Suprapubic skin (tissue), 4 donors: ENCODE measurements around the gene MYBPHL.

ENCODE experiments used
- EP300 ChIP-seq: sonication (generic); formaldehyde crosslinking; IDR thresholded peaks from one replicate; pipeline ENCODE4 v1.6.1; 2017; ENCODE audit warnings: antibody characterized with exemption
- POLR2A ChIP-seq, 2 donors: fragments of 450-650 bp; IDR thresholded peaks; one replicate each; pipeline ENCODE4 v1.6.1; 2017; ENCODE audit warnings: antibody characterized with exemption in 2 of 2, mild to moderate bottlenecking in 2 of 2, moderate library complexity in 2 of 2
- POLR2AphosphoS5 ChIP-seq, 3 donors: sonication (generic); formaldehyde crosslinking; IDR thresholded peaks; one replicate each; pipeline ENCODE4 v1.6.1; 2017; ENCODE audit warnings: antibody characterized with exemption in 3 of 3
- TF ChIP-seq, protein P1 (sequence below), 2 donors: fragments of 200-600 bp in 1 of 2; fragments of 450-650 bp in 1 of 2; sonication (generic) in 1 of 2; IDR thresholded peaks; one replicate each; pipeline ENCODE4 v1.5.1; 2016 to 2019; ENCODE audit warnings: antibody characterized with exemption in 2 of 2, mild to moderate bottlenecking in 1 of 2, moderate library complexity in 1 of 2

DNA sequence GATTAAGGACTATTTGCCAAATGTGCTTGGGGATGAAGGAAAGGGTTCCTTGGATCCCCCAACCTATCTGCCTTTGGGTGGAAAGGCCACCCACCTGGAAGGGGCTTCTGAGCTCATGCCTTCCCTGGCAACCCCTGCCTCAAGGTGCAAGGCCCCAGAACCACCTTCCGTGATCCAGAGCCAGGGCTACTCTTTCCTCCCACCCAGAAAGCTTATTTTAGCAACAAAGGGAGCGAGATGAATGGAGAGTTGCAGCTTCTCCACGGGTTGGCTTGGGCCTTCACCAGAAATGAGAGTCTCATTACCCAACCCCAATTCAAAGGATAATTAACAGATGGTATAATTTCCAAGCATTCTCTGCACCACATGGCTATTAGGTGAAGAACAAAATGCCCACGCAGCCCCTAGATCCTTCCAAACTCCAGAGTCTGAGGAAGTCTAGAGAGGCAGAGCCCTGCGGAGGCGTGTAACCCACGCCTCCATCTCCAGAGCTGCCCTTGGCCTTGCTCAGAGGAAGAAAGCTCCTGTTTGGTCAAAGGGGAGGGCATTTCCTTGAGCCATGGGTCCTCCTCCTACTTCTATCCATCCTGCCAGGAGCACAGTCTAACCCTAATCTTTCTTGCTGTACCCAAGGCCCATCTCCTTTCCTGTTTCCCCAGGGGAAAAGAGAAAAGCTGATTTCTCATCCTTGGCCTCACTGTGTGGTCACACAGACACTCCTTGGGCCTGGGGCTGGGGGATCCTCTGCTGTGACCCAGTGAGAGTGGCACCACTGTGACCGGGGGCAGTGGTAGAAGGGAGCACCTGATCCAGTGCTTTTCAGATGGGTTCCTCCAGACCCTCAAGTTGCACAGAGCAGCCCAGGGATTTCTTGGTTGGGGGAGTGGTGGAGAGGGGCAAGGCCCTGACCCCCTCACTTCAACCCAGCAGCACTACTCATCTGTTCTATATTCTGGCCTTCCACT is 59.1 kb downstream of the MYBPHL start:
- no peak for TF ChIP-seq POLR2A (IDR thresholded peaks at IDR 0.05)
- TF ChIP-seq, protein P1, sequence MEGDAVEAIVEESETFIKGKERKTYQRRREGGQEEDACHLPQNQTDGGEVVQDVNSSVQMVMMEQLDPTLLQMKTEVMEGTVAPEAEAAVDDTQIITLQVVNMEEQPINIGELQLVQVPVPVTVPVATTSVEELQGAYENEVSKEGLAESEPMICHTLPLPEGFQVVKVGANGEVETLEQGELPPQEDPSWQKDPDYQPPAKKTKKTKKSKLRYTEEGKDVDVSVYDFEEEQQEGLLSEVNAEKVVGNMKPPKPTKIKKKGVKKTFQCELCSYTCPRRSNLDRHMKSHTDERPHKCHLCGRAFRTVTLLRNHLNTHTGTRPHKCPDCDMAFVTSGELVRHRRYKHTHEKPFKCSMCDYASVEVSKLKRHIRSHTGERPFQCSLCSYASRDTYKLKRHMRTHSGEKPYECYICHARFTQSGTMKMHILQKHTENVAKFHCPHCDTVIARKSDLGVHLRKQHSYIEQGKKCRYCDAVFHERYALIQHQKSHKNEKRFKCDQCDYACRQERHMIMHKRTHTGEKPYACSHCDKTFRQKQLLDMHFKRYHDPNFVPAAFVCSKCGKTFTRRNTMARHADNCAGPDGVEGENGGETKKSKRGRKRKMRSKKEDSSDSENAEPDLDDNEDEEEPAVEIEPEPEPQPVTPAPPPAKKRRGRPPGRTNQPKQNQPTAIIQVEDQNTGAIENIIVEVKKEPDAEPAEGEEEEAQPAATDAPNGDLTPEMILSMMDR (IDR thresholded peaks at IDR 0.05): no peak
- TF ChIP-seq EP300: no peak
- TF ChIP-seq POLR2AphosphoS5 (IDR thresholded peaks at IDR 0.05): no peak
